Fibroblast of the aortic adventitia (primary cell): Measurements from ENCODE around the gene MILR1. TPM values are rescaled to one million over a fixed set of nuclear protein-coding genes. Genes with fewer than 3 reads are reported as not detected.
A peak's percentile ranks its signal among the peaks of the same experiment; 100 is the strongest.

Source experiments
- DNase-seq: peaks from one replicate; pipeline ENCODE4 v3.0.0-alpha.2; 2010; ENCODE audit warnings: low read depth
- H3K4me3 ChIP-seq: 2 replicates; pipeline ENCODE4 v1.5.1; 2011; ENCODE audit warnings: low read depth, mild to moderate bottlenecking, control low read depth, low read length, moderate library complexity
- total RNA-seq: library from RNA; depleted of rRNA; stranded (reverse); fragments of >200 nt; gene quantifications from 2 replicates; pipeline ENCODE4 v1.2.3, GENCODE V29; 2012; ENCODE audit warnings: low replicate concordance
- TF ChIP-seq, protein P1 (sequence below): IDR thresholded peaks from 2 replicates; pipeline ENCODE4 v1.5.1; 2011; ENCODE audit warnings: mild to moderate bottlenecking, low read length, control low read depth, inconsistent platforms; ENCODE audit not compliant: insufficient read depth

Gene MILR1
- total RNA-seq, 1 donor = 52.5 TPM

DNA sequence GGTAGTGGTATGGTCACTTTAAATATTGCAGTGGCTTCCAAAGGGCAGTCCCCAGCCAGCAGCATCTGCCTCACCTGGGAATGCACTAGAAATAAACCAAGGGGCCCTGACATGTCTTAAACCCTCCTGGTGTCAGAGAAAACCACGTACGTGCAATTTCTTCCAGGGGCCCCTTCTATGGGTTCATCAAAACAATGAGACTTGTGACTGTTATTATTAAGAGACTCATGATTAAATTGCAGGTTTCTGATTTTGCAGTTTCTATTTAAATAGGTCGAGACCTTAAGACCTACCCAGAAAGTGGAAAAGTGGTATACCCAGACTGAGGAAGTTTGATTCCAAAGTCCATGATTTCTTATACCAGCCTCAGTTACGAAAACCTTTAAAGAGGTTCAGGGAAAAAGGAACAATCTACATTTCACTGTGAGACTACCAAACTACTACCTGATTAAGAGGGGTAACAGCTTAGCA lies 48.7 kb downstream of the MILR1 start:
- TF ChIP-seq, protein P1, sequence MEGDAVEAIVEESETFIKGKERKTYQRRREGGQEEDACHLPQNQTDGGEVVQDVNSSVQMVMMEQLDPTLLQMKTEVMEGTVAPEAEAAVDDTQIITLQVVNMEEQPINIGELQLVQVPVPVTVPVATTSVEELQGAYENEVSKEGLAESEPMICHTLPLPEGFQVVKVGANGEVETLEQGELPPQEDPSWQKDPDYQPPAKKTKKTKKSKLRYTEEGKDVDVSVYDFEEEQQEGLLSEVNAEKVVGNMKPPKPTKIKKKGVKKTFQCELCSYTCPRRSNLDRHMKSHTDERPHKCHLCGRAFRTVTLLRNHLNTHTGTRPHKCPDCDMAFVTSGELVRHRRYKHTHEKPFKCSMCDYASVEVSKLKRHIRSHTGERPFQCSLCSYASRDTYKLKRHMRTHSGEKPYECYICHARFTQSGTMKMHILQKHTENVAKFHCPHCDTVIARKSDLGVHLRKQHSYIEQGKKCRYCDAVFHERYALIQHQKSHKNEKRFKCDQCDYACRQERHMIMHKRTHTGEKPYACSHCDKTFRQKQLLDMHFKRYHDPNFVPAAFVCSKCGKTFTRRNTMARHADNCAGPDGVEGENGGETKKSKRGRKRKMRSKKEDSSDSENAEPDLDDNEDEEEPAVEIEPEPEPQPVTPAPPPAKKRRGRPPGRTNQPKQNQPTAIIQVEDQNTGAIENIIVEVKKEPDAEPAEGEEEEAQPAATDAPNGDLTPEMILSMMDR = no peak
- H3K4me3 ChIP-seq = peak overlapping the region; percentile 88
- no peak for DNase-seq

DNA sequence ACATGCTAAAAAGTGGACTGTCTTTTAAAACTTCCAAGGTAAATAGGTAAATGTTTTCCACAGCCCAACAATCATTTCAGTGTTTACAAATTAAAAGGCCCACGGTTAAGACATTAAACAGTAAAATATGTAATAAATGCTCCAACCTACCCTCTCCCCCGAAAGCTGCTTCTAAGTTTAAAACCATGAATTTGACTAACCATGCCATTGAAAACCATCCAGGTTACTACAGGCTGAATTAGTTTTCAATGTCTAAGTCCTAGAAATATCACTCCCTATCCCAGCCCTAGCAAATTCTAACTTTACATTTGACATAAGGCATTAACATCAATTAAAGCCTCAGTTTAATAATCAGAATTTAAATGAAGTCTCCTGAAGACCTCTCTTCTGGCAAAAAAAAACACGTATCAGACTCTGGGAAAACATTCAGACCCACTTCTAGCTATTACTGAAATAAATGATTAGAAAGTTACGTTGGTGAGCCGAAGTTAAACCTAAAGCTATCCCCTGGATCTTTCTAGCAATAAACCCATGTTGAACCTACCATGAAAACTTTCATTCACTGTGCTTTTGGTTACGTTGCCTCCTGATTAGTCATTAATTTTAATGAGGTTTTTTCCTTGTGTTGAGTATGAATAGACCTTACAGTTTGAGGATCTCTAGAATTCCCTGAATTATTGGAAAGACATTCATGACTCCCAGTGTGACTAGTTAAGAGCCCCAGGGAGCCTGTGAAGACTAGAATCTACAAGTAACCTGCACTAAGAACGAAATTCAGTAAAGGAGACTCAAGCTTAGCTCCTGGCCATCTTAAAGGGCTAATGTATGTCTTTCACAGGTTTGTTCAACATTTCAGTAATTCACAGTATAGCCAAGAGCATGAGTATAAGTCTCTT lies 49.6 kb downstream of the MILR1 start:
- TF ChIP-seq, protein P1 = no peak
- H3K4me3 ChIP-seq = no peak overlapping the region
- no peak for DNase-seq

DNA sequence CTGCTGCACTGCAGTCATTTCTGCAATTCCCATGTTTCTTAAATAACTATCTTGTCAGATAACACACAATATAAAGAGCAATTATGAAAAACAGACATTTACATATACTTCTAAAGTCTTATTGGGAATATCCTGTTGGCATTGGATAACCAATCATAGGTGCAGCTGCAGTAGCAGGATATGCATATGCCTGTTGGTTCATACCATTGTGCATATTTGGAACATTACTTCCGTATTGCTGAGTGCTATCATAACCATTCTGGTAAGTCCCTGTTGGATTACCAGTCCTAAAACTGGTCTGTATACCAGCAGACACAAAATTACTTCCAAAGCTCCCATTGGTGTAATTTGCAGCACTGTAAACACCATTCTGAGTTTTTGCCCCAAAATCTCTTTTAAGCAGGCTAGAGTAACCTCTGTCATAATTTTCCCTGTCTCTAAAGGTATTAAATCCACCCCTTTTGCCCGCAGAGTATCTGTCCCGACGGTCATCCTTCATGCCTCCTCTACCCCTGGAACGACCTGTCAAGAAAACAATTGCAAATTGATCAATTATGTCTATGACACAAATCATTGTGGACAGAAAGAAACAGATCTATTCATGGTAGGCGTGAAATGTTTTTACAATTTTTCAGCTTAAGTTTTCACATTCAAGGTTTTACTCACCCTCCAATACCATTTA lies 51.0 kb downstream of the MILR1 start:
- TF ChIP-seq, protein P1 = no peak
- DNase-seq = no peak

DNA sequence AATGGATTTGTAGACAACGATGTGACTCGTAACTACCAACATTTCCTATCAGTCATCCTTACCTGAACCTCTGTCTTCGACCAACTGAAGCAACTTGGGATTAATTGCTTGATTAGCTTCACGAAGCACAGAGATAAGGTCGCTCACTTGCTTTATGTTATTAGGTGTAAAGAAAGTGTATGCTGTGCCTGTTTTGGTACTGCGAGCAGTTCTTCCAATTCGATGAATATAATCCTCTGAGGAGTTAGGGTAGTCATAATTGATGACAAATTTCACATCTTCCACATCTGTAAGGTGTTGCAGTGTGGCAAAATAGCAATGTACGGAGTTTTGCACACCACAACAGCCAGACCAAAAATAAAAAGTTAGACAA lies 51.6 kb downstream of the MILR1 start:
- DNase-seq = no peak
- no peak overlapping the region for H3K4me3 ChIP-seq
- TF ChIP-seq, protein P1 = no peak

More for the DNA sequence above, 51.0 kb downstream of the MILR1 start:
- H3K4me3 ChIP-seq = no peak overlapping the region

DNA sequence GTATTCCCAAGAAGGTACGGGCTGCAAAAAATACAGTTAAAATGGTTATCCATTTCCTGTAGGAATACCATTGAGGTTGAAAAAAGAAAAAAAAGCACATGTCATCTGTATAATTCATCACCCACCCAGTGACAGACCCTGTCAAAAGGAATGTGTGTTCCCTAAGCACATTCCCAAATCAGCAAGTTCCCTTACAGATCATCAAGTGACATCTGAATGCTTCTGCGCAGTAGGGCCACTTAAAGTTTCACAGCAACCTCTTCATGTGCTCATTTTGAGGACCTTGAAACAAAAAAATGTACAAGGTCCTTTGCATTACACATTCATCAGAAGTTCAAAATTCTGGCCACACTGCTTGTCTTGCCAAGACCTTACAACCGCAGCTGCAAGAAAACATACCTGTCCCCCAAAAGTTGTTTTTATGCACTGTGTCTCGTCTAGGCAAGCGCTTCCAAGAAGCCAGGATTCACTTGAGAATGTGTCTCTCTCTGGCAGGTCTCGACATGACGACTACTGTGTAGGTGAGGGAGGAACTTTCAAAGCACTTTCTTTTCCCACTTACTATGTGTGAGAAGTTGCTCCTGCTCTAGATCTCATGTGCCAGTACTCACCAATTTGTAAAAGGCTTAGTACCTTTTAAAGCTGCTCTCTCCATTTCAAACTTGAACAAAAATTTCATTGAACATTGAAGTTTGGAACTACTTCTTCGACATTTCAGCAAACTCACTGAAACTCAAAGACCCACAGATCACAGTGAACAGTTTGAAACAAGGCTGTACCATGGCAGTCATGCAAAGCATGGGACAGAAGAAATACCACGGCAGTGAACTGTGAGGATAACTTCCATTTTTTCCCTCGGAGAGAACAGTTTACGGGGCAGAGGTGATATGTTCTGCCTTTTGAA lies 52.2 kb downstream of the MILR1 start:
- no peak overlapping the region for H3K4me3 ChIP-seq
- TF ChIP-seq, protein P1 = no peak
- no peak for DNase-seq

DNA sequence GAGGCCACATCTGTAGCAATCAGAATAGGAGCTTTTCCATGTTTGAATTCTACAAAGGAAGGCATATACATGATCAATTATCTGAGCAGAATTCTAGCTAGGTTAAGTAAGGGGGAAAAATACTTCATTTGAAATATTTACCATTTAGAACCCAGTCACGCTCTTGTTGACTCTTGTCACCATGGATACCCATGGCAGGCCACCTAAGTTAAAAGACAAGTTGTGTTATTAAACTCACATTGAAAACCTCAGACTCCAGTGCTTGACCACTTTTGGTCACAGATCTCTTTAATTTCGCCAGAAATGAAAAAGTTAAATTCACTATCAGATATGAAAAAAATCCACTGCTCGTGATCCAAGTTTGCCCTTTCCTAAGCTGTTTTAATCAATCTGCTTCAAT lies 53.1 kb downstream of the MILR1 start:
- TF ChIP-seq, protein P1 = no peak
- DNase-seq = no peak
- H3K4me3 ChIP-seq = no peak overlapping the region
